ENCODE results near the gene ATXN7L2.

The ATXN7L2 gene

GRCh38 chr1:109517337-109517736 lies 33.6 kb downstream of the ATXN7L2 start:
- Histone ChIP-seq H2AFZ (ENCODE audit: low read depth, low read length) (no peak overlapping the region), H3K9ac (ENCODE audit: low read length) (no peak overlapping the region), H2BK5ac (ENCODE audit: low read depth, low read length, poor library complexity, severe bottlenecking) (no peak overlapping the region), H3K4ac (ENCODE audit: low read depth in 1 of 2, low read length in 2 of 2) (no peak overlapping the region), H3K27me3 (ENCODE audit: control insufficient read depth in 1 of 2, insufficient read depth in 1 of 2, low read length in 2 of 2) (peaks cover 11 to 22% of the 10 kb centered on the region in 2 experiments), H2AK5ac (ENCODE audit: low read length, severe bottlenecking) (no peak overlapping the region), H3K4me3 (ENCODE audit: insufficient read depth in 1 of 2, low read depth in 1 of 2, low read length in 2 of 2) (no peak overlapping the region), H3K36me3 (ENCODE audit: control insufficient read depth in 1 of 2, insufficient read depth in 2 of 2, low read depth in 1 of 2, low read length in 2 of 2) (no peaks in the 10 kb centered on the region), H4K91ac (ENCODE audit: low read length) (no peak overlapping the region), H3K14ac (ENCODE audit: low read length in 2 of 2) (no peak overlapping the region), H4K8ac (ENCODE audit: low read length) (no peak overlapping the region), H3K4me2 (ENCODE audit: low read length, poor library complexity, severe bottlenecking) (no peak overlapping the region), H3K23ac (ENCODE audit: low read length in 2 of 2) (no peak overlapping the region), H3K27ac (ENCODE audit: low read length, poor library complexity, severe bottlenecking) (no peak overlapping the region), H3K4me1 (ENCODE audit: control insufficient read depth, insufficient read depth, low read depth, low read length) (peaks cover 6% of the 10 kb centered on the region), H2BK15ac (ENCODE audit: low read depth, poor library complexity, severe bottlenecking) (no peak overlapping the region), H3K9me3 (ENCODE audit: control insufficient read depth, low read length) (no peaks in the 10 kb centered on the region), H2BK12ac (ENCODE audit: low read length in 2 of 2) (no peak overlapping the region), H3K79me1 (replicated peaks; ENCODE audit: low read length, poor library complexity, severe bottlenecking) (no peaks in the 10 kb centered on the region), H3K18ac (ENCODE audit: low read depth in 1 of 2, low read length in 2 of 2) (no peak overlapping the region), H2BK120ac (ENCODE audit: low read depth, low read length) (no peak overlapping the region)
- 87% methylated on average over 5 of the region's 5 CpGs for WGBS
- DNase-seq: no peak

- Histone ChIP-seq H3K36me3 (ENCODE audit: control insufficient read depth in 1 of 2, insufficient read depth in 2 of 2, low read depth in 1 of 2, low read length in 2 of 2) (no peaks in the 10 kb centered on the region), H3K4ac (ENCODE audit: low read depth in 1 of 2, low read length in 2 of 2) (no peak overlapping the region), H2BK15ac (ENCODE audit: low read depth, poor library complexity, severe bottlenecking) (no peak overlapping the region), H3K27me3 (ENCODE audit: control insufficient read depth in 1 of 2, insufficient read depth in 1 of 2, low read length in 2 of 2) (peaks cover 18 to 31% of the 10 kb centered on the region in 2 experiments), H3K4me3 (ENCODE audit: insufficient read depth in 1 of 2, low read depth in 1 of 2, low read length in 2 of 2) (no peak overlapping the region), H2BK5ac (ENCODE audit: low read depth, low read length, poor library complexity, severe bottlenecking) (no peak overlapping the region), H2BK12ac (ENCODE audit: low read length in 2 of 2) (no peak overlapping the region), H3K9ac (ENCODE audit: low read length) (no peak overlapping the region), H4K91ac (ENCODE audit: low read length) (no peak overlapping the region), H3K79me1 (replicated peaks; ENCODE audit: low read length, poor library complexity, severe bottlenecking) (no peaks in the 10 kb centered on the region), H3K14ac (ENCODE audit: low read length in 2 of 2) (peak overlapping the region in 1 of 2 experiments; percentile 28), H3K18ac (ENCODE audit: low read depth in 1 of 2, low read length in 2 of 2) (no peak overlapping the region), H3K27ac (ENCODE audit: low read length, poor library complexity, severe bottlenecking) (no peak overlapping the region), H4K8ac (ENCODE audit: low read length) (no peak overlapping the region), H3K23ac (ENCODE audit: low read length in 2 of 2) (no peak overlapping the region), H3K4me1 (ENCODE audit: control insufficient read depth, insufficient read depth, low read depth, low read length) (peaks cover 6% of the 10 kb centered on the region), H3K9me3 (ENCODE audit: control insufficient read depth, low read length) (no peaks in the 10 kb centered on the region), H2AFZ (ENCODE audit: low read depth, low read length) (no peak overlapping the region), H2BK120ac (ENCODE audit: low read depth, low read length) (no peak overlapping the region), H2AK5ac (ENCODE audit: low read length, severe bottlenecking) (no peak overlapping the region), H3K4me2 (ENCODE audit: low read length, poor library complexity, severe bottlenecking) (no peak overlapping the region)
- DNase-seq: peak; percentile 13
- WGBS: 63% methylated on average over 14 of the region's 14 CpGs
These were observed 37.6 kb downstream of the ATXN7L2 start for GRCh38 chr1:109521002-109521951.

GRCh38 chr1:109522026-109522425 lies 38.3 kb downstream of the ATXN7L2 start:
- Histone ChIP-seq H2BK120ac (ENCODE audit: low read depth, low read length) (no peak overlapping the region), H3K27ac (ENCODE audit: low read length, poor library complexity, severe bottlenecking) (no peak overlapping the region), H2AK5ac (ENCODE audit: low read length, severe bottlenecking) (no peak overlapping the region), H3K23ac (ENCODE audit: low read length in 2 of 2) (no peak overlapping the region), H3K4me1 (ENCODE audit: control insufficient read depth, insufficient read depth, low read depth, low read length) (peaks cover 4% of the 10 kb centered on the region), H4K8ac (ENCODE audit: low read length) (no peak overlapping the region), H3K36me3 (ENCODE audit: control insufficient read depth in 1 of 2, insufficient read depth in 2 of 2, low read depth in 1 of 2, low read length in 2 of 2) (no peaks in the 10 kb centered on the region), H3K79me1 (replicated peaks; ENCODE audit: low read length, poor library complexity, severe bottlenecking) (no peaks in the 10 kb centered on the region), H3K9me3 (ENCODE audit: control insufficient read depth, low read length) (no peaks in the 10 kb centered on the region), H2BK12ac (ENCODE audit: low read length in 2 of 2) (no peak overlapping the region), H3K4ac (ENCODE audit: low read depth in 1 of 2, low read length in 2 of 2) (no peak overlapping the region), H2AFZ (ENCODE audit: low read depth, low read length) (no peak overlapping the region), H3K4me2 (ENCODE audit: low read length, poor library complexity, severe bottlenecking) (no peak overlapping the region), H4K91ac (ENCODE audit: low read length) (no peak overlapping the region), H3K18ac (ENCODE audit: low read depth in 1 of 2, low read length in 2 of 2) (no peak overlapping the region), H3K4me3 (ENCODE audit: insufficient read depth in 1 of 2, low read depth in 1 of 2, low read length in 2 of 2) (no peak overlapping the region), H3K9ac (ENCODE audit: low read length) (no peak overlapping the region), H3K27me3 (ENCODE audit: control insufficient read depth in 1 of 2, insufficient read depth in 1 of 2, low read length in 2 of 2) (peaks cover 23 to 33% of the 10 kb centered on the region in 2 experiments), H3K14ac (ENCODE audit: low read length in 2 of 2) (no peak overlapping the region), H2BK5ac (ENCODE audit: low read depth, low read length, poor library complexity, severe bottlenecking) (no peak overlapping the region), H2BK15ac (ENCODE audit: low read depth, poor library complexity, severe bottlenecking) (no peak overlapping the region)
- DNase-seq: no peak
- 96% methylated on average over 6 of the region's 7 CpGs for WGBS

GRCh38 chr1:109523706-109524105 lies 40.0 kb downstream of the ATXN7L2 start:
- Histone ChIP-seq H2BK12ac (ENCODE audit: low read length in 2 of 2) (no peak overlapping the region), H3K27me3 (ENCODE audit: control insufficient read depth in 1 of 2, insufficient read depth in 1 of 2, low read length in 2 of 2) (peaks cover 33 to 47% of the 10 kb centered on the region in 2 experiments), H3K9ac (ENCODE audit: low read length) (no peak overlapping the region), H3K4me1 (ENCODE audit: control insufficient read depth, insufficient read depth, low read depth, low read length) (peaks cover 4% of the 10 kb centered on the region), H3K27ac (ENCODE audit: low read length, poor library complexity, severe bottlenecking) (no peak overlapping the region), H3K9me3 (ENCODE audit: control insufficient read depth, low read length) (no peaks in the 10 kb centered on the region), H3K4ac (ENCODE audit: low read depth in 1 of 2, low read length in 2 of 2) (no peak overlapping the region), H2AFZ (ENCODE audit: low read depth, low read length) (no peak overlapping the region), H2AK5ac (ENCODE audit: low read length, severe bottlenecking) (no peak overlapping the region), H3K79me1 (replicated peaks; ENCODE audit: low read length, poor library complexity, severe bottlenecking) (no peaks in the 10 kb centered on the region), H3K14ac (ENCODE audit: low read length in 2 of 2) (peak overlapping the region in 1 of 2 experiments; percentile 56), H2BK5ac (ENCODE audit: low read depth, low read length, poor library complexity, severe bottlenecking) (no peak overlapping the region), H3K18ac (ENCODE audit: low read depth in 1 of 2, low read length in 2 of 2) (no peak overlapping the region), H2BK15ac (ENCODE audit: low read depth, poor library complexity, severe bottlenecking) (no peak overlapping the region), H4K91ac (ENCODE audit: low read length) (peak overlapping the region; percentile 45), H3K4me2 (ENCODE audit: low read length, poor library complexity, severe bottlenecking) (no peak overlapping the region), H2BK120ac (ENCODE audit: low read depth, low read length) (no peak overlapping the region), H3K36me3 (ENCODE audit: control insufficient read depth in 1 of 2, insufficient read depth in 2 of 2, low read depth in 1 of 2, low read length in 2 of 2) (no peaks in the 10 kb centered on the region), H3K4me3 (ENCODE audit: insufficient read depth in 1 of 2, low read depth in 1 of 2, low read length in 2 of 2) (no peak overlapping the region), H4K8ac (ENCODE audit: low read length) (no peak overlapping the region), H3K23ac (ENCODE audit: low read length in 2 of 2) (no peak overlapping the region)
- no peak for DNase-seq
- WGBS: no CpG with 5 or more reads among the region's 2 CpGs

Measured in mesenchymal stem cell (in vitro differentiated cells and primary cell).